WTC11 (cell line): ENCODE results near the gene C18orf54. TPM values are rescaled to one million over a fixed set of nuclear protein-coding genes. Genes with fewer than 3 reads are reported as not detected.

Source experiments
- ATAC-seq: fragments of 200-7000 bp; cut with Tn5 transposase; 2 replicates; pipeline ENCODE4 v1.10.0; 2021; ENCODE audit warnings: mild to moderate bottlenecking, moderate library complexity
- CTCF ChIA-PET: fragments of 300-600 bp; sonication (Branson Sonifier 250); formaldehyde crosslinking; loops from one replicate; lab custom pipeline; 2021; ENCODE audit warnings: antibody characterized with exemption; lab: Charles Lee
- POLR2A ChIA-PET: fragments of 350-600 bp; sonication (Branson Sonifier 250); formaldehyde crosslinking; loops from one replicate; lab custom pipeline; 2021; ENCODE audit warnings: antibody characterized with exemption; lab: Charles Lee
- DNase-seq: peaks from one replicate; pipeline ENCODE4 v3.0.0; 2021; ENCODE audit warnings: low spot score
- H3K27ac Mint-ChIP-seq: 2 replicates; pipeline ENCODE4 v1.8.0; 2021; ENCODE audit warnings: mixed read lengths
- H3K27me3 Mint-ChIP-seq: 2 replicates; pipeline ENCODE4 v1.8.0; 2021; ENCODE audit warnings: low read depth, mild to moderate bottlenecking, moderate library complexity, mixed read lengths
- H3K36me3 Mint-ChIP-seq: 2 replicates; pipeline ENCODE4 v1.8.0; 2021; ENCODE audit warnings: mixed read lengths
- H3K4me1 Mint-ChIP-seq: 2 replicates; pipeline ENCODE4 v1.8.0; 2022; ENCODE audit warnings: mixed read lengths
- H3K4me3 Mint-ChIP-seq: 2 replicates; pipeline ENCODE4 v1.8.0; 2021; ENCODE audit warnings: mild to moderate bottlenecking, moderate library complexity, mixed read lengths
- H3K9me3 Mint-ChIP-seq: 2 replicates; pipeline ENCODE4 v1.8.0; 2021; ENCODE audit warnings: mixed read lengths
- E2F5 ChIP-seq: sonication (generic); formaldehyde crosslinking; IDR thresholded peaks from 2 replicates; pipeline ENCODE4 v1.8.1; 2022; ENCODE audit warnings: mild to moderate bottlenecking, moderate library complexity, missing genetic modification reagents
- TCF7 ChIP-seq: sonication (generic); formaldehyde crosslinking; IDR thresholded peaks from 2 replicates; pipeline ENCODE4 v1.8.0; 2022; ENCODE audit warnings: mild to moderate bottlenecking, low read depth, missing genetic modification reagents, moderate library complexity
- USF1 ChIP-seq: sonication (generic); formaldehyde crosslinking; IDR thresholded peaks from 2 replicates; pipeline ENCODE4 v1.8.0; 2022; ENCODE audit warnings: mild to moderate bottlenecking, missing genetic modification reagents
- total RNA-seq: library from RNA; stranded (reverse); gene quantifications from 3 replicates; pipeline ENCODE4 v1.2.3, GENCODE V29; 2021

The C18orf54 gene
- total RNA-seq, 1 experiment from 2014 or later: 37.3 TPM

- no peaks in the 10 kb centered on the region for H3K9me3 Mint-ChIP-seq
- POLR2A ChIA-PET: no interaction called here
- no peak overlapping the region for H3K27ac Mint-ChIP-seq
- no peak for DNase-seq
- no peaks in the 10 kb centered on the region for H3K27me3 Mint-ChIP-seq
- ATAC-seq: no peak
- CTCF ChIA-PET: no interaction called here
- TF ChIP-seq USF1 (CRISPR knock-in tag) (no peak), TCF7 (CRISPR knock-in tag) (no peak), E2F5 (no peak)
- TF ChIP-seq, all 79 proteins: peak for 0
- Mint-ChIP-seq H3K36me3 (no peaks in the 10 kb centered on the region), H3K4me3 (no peak overlapping the region), H3K4me1 (peaks cover 9% of the 10 kb centered on the region)
Observed at GRCh38 chr18:54426085-54426665, 68.5 kb downstream of the C18orf54 start.

Other genes with a start within 250 kb of the C18orf54 start
- gene MBD2, start 133.2 kb upstream of the C18orf54 start, total RNA-seq: 32.8 to 42.7 TPM (median 37.4 TPM) in 3 replicates
- 41.6 to 52.0 TPM (median 43.8 TPM) in 3 replicates for gene POLI, start 88.4 kb upstream of the C18orf54 start, total RNA-seq
- gene STARD6, start within 50 bp of the C18orf54 start, total RNA-seq: 0.23 TPM in 1 of 3 replicates, not detected in the others
- gene DYNAP, start 233.3 kb downstream of the C18orf54 start, total RNA-seq: 0.46 to 0.94 TPM (median 0.50 TPM) in 3 replicates